ENCODE data around the gene MYZAP. TPM values are rescaled to one million over a fixed set of nuclear protein-coding genes. Genes with fewer than 3 reads are reported as not detected.

The MYZAP gene
- total RNA-seq, 1 experiment from 2014 or later, result not detected

DNA sequence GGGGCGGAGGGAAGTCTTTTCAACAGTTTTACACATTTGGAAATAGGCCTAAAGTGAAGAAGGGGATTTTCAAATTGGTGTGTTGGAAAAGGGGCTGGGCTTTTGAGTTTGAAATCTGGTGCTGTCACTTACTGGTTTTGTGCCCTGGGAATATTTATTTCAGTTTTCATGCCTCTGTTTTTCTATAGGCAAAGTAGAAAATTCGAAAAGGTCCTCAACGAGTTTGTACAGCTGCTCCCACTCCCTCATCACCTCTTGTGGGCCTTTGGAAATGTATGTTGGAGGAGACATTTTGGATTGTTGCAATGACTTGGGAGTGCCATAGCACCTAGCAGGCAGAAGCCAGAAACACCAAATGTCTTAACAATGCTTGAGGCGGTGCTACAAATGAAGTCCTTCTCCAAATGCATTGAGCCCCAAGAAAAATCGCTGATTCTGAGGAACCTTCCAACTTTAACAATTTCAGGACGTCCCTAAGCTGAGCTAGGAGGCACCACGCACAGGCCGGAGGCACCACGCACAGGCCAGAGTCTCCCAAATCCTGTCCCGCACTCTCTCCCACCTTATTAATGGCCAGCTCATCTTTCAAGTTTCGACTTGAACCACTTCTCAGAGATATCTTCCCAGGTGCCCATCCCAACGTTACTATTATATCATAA, 114.2 kb downstream of the MYZAP start:
- Histone ChIP-seq H3K4me3 (ENCODE audit: low read depth, low read length, poor library complexity, severe bottlenecking) (peak overlapping the region; percentile 79), H3K9me3 (ENCODE audit: low read depth, low read length, poor library complexity, severe bottlenecking) (no peaks in the 10 kb centered on the region), H3K36me3 (ENCODE audit: insufficient read depth, low read length, poor library complexity, severe bottlenecking) (peaks cover 20% of the 10 kb centered on the region), H3K4me1 (ENCODE audit: insufficient read depth, low read length, poor library complexity, severe bottlenecking) (peaks cover 12% of the 10 kb centered on the region), H3K27me3 (replicated peaks; ENCODE audit: insufficient read depth, low read depth, low read length, poor library complexity) (no peaks in the 10 kb centered on the region), H3K27ac (ENCODE audit: low read depth, low read length, poor library complexity, severe bottlenecking) (peak overlapping the region; percentile 98)
- DNase-seq (ENCODE audit: low spot score), result no peak
- TF ChIP-seq EZH2 (IDR thresholded peaks at IDR 0.05; ENCODE audit: borderline replicate concordance, low read depth, low read length, poor library complexity, severe bottlenecking), result no peak
- TF ChIP-seq, protein P1, sequence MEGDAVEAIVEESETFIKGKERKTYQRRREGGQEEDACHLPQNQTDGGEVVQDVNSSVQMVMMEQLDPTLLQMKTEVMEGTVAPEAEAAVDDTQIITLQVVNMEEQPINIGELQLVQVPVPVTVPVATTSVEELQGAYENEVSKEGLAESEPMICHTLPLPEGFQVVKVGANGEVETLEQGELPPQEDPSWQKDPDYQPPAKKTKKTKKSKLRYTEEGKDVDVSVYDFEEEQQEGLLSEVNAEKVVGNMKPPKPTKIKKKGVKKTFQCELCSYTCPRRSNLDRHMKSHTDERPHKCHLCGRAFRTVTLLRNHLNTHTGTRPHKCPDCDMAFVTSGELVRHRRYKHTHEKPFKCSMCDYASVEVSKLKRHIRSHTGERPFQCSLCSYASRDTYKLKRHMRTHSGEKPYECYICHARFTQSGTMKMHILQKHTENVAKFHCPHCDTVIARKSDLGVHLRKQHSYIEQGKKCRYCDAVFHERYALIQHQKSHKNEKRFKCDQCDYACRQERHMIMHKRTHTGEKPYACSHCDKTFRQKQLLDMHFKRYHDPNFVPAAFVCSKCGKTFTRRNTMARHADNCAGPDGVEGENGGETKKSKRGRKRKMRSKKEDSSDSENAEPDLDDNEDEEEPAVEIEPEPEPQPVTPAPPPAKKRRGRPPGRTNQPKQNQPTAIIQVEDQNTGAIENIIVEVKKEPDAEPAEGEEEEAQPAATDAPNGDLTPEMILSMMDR (conservative IDR thresholded peaks at IDR 0.05; ENCODE audit: low read depth, low read length), result no peak
- intact Hi-C loops (cut with micrococcal nuclease; ENCODE audit: unreplicated experiment), result no loop called here
- TSS peak; percentile 89 for BruUV-seq (replicated peaks)
- CTCF ChIA-PET, result no interaction called here
- POLR2A ChIA-PET (ENCODE audit: low non-redundant PET), result interaction anchor here (0.6 kb wide), 1 partner anchor 26 kb away, joined by 4 read pairs; no protein-coding TSS in a partner anchor

DNA sequence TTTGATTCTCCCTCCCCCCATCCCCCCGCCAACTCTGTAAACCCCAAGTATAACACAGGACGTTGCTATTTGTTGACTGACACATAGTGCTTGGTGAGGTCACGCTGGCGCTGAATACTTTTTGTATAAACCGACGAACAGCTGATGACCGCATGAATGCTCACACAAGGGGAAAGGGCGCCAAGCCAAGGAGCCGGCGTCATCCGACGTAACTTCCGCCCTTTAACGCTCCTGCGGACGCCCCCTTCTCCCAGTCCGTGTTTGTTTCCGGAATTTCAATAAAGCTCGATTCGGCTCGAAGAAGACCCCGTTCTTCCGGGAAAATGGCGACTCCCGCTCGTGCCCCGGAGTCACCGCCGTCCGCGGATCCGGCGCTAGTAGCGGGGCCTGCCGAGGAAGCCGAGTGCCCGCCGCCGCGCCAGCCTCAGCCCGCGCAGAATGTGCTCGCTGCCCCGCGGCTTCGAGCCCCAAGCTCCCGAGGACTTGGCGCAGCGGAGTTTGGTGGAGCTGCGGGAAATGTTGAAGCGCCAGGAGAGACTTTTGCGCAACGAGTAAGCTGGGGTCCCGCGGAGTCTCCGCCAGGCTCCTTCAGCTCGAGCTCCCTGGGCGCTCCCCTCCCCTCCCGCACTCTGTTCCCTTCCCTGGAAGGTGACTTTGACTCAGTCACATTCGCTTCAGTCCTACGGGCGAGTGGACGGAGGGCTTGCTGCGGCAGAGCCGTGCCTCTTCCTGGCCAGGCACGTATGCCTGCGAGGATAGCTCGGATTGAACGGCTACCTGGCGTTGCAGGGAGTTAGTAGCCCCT, 114.9 kb downstream of the MYZAP start, which contains the start of gene POLR2M:
TSS of gene POLR2M (plus strand) at position 310 of the 805 bp plus-strand sequence. CDS start at position 439, 129 bp downstream.
- peak; percentile 98 for DNase-seq (ENCODE audit: low spot score)
- Histone ChIP-seq H3K9me3 (ENCODE audit: low read depth, low read length, poor library complexity, severe bottlenecking) (no peaks in the 10 kb centered on the region), H3K27ac (ENCODE audit: low read depth, low read length, poor library complexity, severe bottlenecking) (peak within 1 kb of the TSS; percentile 98), H3K36me3 (ENCODE audit: insufficient read depth, low read length, poor library complexity, severe bottlenecking) (peaks cover 27% of the 10 kb centered on the region), H3K4me3 (ENCODE audit: low read depth, low read length, poor library complexity, severe bottlenecking) (peak within 1 kb of the TSS; percentile 79), H3K4me1 (ENCODE audit: insufficient read depth, low read length, poor library complexity, severe bottlenecking) (peaks cover 12% of the 10 kb centered on the region), H3K27me3 (replicated peaks; ENCODE audit: insufficient read depth, low read depth, low read length, poor library complexity) (no peaks in the 10 kb centered on the region)
- TF ChIP-seq, protein P1 (conservative IDR thresholded peaks at IDR 0.05; ENCODE audit: low read depth, low read length), result no peak
- no peak for TF ChIP-seq EZH2 (IDR thresholded peaks at IDR 0.05; ENCODE audit: borderline replicate concordance, low read depth, low read length, poor library complexity, severe bottlenecking)
- POLR2A ChIA-PET (ENCODE audit: low non-redundant PET), result interaction anchor here (0.6 kb wide), 1 partner anchor 25 kb away, joined by 4 read pairs; no protein-coding TSS in a partner anchor
- intact Hi-C loops (cut with micrococcal nuclease; ENCODE audit: unreplicated experiment), result no loop called here
- no TSS peak for BruUV-seq (replicated peaks)
- CTCF ChIA-PET, result interaction anchor here (0.5 kb wide), 1 partner anchor 480 kb away, joined by 3 read pairs; no protein-coding TSS in a partner anchor

DNA sequence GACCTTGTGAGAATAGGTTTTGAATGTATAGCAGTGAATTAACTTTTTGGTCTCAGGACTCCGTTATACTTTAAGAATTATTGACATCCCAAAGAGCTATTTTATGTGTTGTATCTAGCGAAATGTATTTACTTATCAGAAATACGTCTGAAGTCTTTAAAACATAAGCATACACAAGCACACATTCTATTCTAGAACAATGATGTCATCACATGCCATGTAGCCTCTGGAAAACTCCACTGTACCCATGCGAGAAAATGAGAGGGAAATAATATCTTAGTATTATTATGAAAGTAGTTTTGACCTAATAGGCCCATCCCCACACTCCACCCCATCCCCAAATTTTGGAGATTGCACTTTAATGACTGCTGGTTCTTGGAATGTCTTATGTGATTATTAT, 116.3 kb downstream of the MYZAP start:
- no peak for DNase-seq (ENCODE audit: low spot score)
- intact Hi-C loops (cut with micrococcal nuclease; ENCODE audit: unreplicated experiment), result no loop called here
- Histone ChIP-seq H3K4me1 (ENCODE audit: insufficient read depth, low read length, poor library complexity, severe bottlenecking) (peaks cover 12% of the 10 kb centered on the region), H3K9me3 (ENCODE audit: low read depth, low read length, poor library complexity, severe bottlenecking) (no peaks in the 10 kb centered on the region), H3K36me3 (ENCODE audit: insufficient read depth, low read length, poor library complexity, severe bottlenecking) (peaks cover 41% of the 10 kb centered on the region), H3K4me3 (ENCODE audit: low read depth, low read length, poor library complexity, severe bottlenecking) (peak overlapping the region; percentile 79), H3K27me3 (replicated peaks; ENCODE audit: insufficient read depth, low read depth, low read length, poor library complexity) (no peaks in the 10 kb centered on the region), H3K27ac (ENCODE audit: low read depth, low read length, poor library complexity, severe bottlenecking) (peak overlapping the region; percentile 98)
- no TSS peak for BruUV-seq (replicated peaks)
- ChIA-PET CTCF (no interaction called here), POLR2A (ENCODE audit: low non-redundant PET) (no interaction called here)
- no peak for TF ChIP-seq EZH2 (IDR thresholded peaks at IDR 0.05; ENCODE audit: borderline replicate concordance, low read depth, low read length, poor library complexity, severe bottlenecking)
- TF ChIP-seq, protein P1 (conservative IDR thresholded peaks at IDR 0.05; ENCODE audit: low read depth, low read length), result no peak
